OCI-LY7 (cell line): ENCODE data around the gene ZC3H8.

ENCODE experiments used
- CTCF ChIP-seq: fragments of 200-600 bp; sonication (generic); conservative IDR thresholded peaks from 2 replicates; pipeline ENCODE4 v1.5.1; 2014; ENCODE audit warnings: mild to moderate bottlenecking, antibody characterized with exemption, low read length, moderate library complexity, mixed read lengths
- EZH2phosphoT487 ChIP-seq: fragments of 200-600 bp; sonication (generic); IDR thresholded peaks from 2 replicates; pipeline ENCODE4 v1.6.1; 2018; ENCODE audit warnings: low read depth, borderline replicate concordance, mild to moderate bottlenecking, mixed run types, antibody characterized with exemption, low read length, moderate library complexity, mixed read lengths

GRCh38 chr2:112277596-112278220, 22.9 kb upstream of the ZC3H8 start:
- TF ChIP-seq CTCF (no peak), EZH2phosphoT487 (no peak)
